Mononuclear cell (primary cell): ENCODE results near the gene MCF2L2. TPM values are rescaled to one million over a fixed set of nuclear protein-coding genes. Genes with fewer than 3 reads are reported as not detected.

Source experiments
- H3K27me3 ChIP-seq: 2 replicates; pipeline ENCODE4 v1.6.0; 2011; ENCODE audit warnings: low read length, control low read depth; ENCODE audit not compliant: insufficient read depth
- H3K4me1 ChIP-seq: 2 replicates; pipeline ENCODE4 v1.5.1; 2011; ENCODE audit warnings: mild to moderate bottlenecking, low read length, control low read depth; ENCODE audit not compliant: insufficient read depth
- H3K4me3 ChIP-seq: 2 replicates; pipeline ENCODE4 v1.5.1; 2011; ENCODE audit warnings: mild to moderate bottlenecking, low read length, moderate library complexity
- H3K9me3 ChIP-seq: 2 replicates; pipeline ENCODE4 v1.5.1; 2011; ENCODE audit warnings: low read depth, mild to moderate bottlenecking, control low read depth, low read length
- total RNA-seq: library from RNA; depleted of rRNA; stranded (reverse); fragments of >200 nt; gene quantifications from one replicate; pipeline ENCODE4 v1.2.3, GENCODE V29; 2012

MCF2L2 gene
- total RNA-seq, 1 donor = 2.9 TPM

GRCh38 chr3:183213415-183214276 lies 214.8 kb downstream of the MCF2L2 start:
- peaks cover 41% of the 10 kb centered on the region for H3K4me1 ChIP-seq
- no peaks in the 10 kb centered on the region for H3K9me3 ChIP-seq
- H3K27me3 ChIP-seq = no peaks in the 10 kb centered on the region
- H3K4me3 ChIP-seq = no peak overlapping the region

- Histone ChIP-seq H3K9me3 (no peaks in the 10 kb centered on the region), H3K4me3 (no peak overlapping the region), H3K27me3 (no peaks in the 10 kb centered on the region), H3K4me1 (peaks cover 35% of the 10 kb centered on the region)
Observed at GRCh38 chr3:183212565-183212964, 215.9 kb downstream of the MCF2L2 start.

GRCh38 chr3:183212096-183212495 lies 216.3 kb downstream of the MCF2L2 start:
- H3K4me3 ChIP-seq = no peak overlapping the region
- no peaks in the 10 kb centered on the region for H3K27me3 ChIP-seq
- peaks cover 37% of the 10 kb centered on the region for H3K4me1 ChIP-seq
- H3K9me3 ChIP-seq = no peaks in the 10 kb centered on the region

GRCh38 chr3:183211352-183211751 lies 217.1 kb downstream of the MCF2L2 start:
- Histone ChIP-seq H3K9me3 (no peaks in the 10 kb centered on the region), H3K4me1 (peaks cover 38% of the 10 kb centered on the region), H3K27me3 (no peaks in the 10 kb centered on the region), H3K4me3 (no peak overlapping the region)

GRCh38 chr3:183210862-183211341 lies 217.5 kb downstream of the MCF2L2 start:
- Histone ChIP-seq H3K4me1 (peaks cover 38% of the 10 kb centered on the region), H3K27me3 (no peaks in the 10 kb centered on the region), H3K9me3 (no peaks in the 10 kb centered on the region), H3K4me3 (no peak overlapping the region)

GRCh38 chr3:183210341-183210740 lies 218.1 kb downstream of the MCF2L2 start:
- Histone ChIP-seq H3K9me3 (no peaks in the 10 kb centered on the region), H3K4me1 (peaks cover 38% of the 10 kb centered on the region), H3K27me3 (no peaks in the 10 kb centered on the region), H3K4me3 (no peak overlapping the region)

GRCh38 chr3:183208800-183209199 lies 219.6 kb downstream of the MCF2L2 start:
- Histone ChIP-seq H3K9me3 (peaks cover 3% of the 10 kb centered on the region), H3K4me1 (peaks cover 35% of the 10 kb centered on the region), H3K27me3 (no peaks in the 10 kb centered on the region), H3K4me3 (no peak overlapping the region)

- peaks cover 6% of the 10 kb centered on the region for H3K9me3 ChIP-seq
- H3K27me3 ChIP-seq = no peaks in the 10 kb centered on the region
- peaks cover 35% of the 10 kb centered on the region for H3K4me1 ChIP-seq
- no peak overlapping the region for H3K4me3 ChIP-seq
Observed at GRCh38 chr3:183208260-183208659, 220.2 kb downstream of the MCF2L2 start.

- H3K27me3 ChIP-seq = no peaks in the 10 kb centered on the region
- H3K4me1 ChIP-seq = peaks cover 8% of the 10 kb centered on the region
- H3K9me3 ChIP-seq = peaks cover 6% of the 10 kb centered on the region
- no peak overlapping the region for H3K4me3 ChIP-seq
Observed at GRCh38 chr3:183203670-183204069, 224.7 kb downstream of the MCF2L2 start.

GRCh38 chr3:183202004-183202722 lies 226.3 kb downstream of the MCF2L2 start:
- H3K9me3 ChIP-seq = peaks cover 6% of the 10 kb centered on the region
- H3K27me3 ChIP-seq = no peaks in the 10 kb centered on the region
- peaks cover 7% of the 10 kb centered on the region for H3K4me1 ChIP-seq
- no peak overlapping the region for H3K4me3 ChIP-seq

- H3K4me1 ChIP-seq = peaks cover 5% of the 10 kb centered on the region
- H3K27me3 ChIP-seq = no peaks in the 10 kb centered on the region
- no peak overlapping the region for H3K4me3 ChIP-seq
- peaks cover 5% of the 10 kb centered on the region for H3K9me3 ChIP-seq
Observed at GRCh38 chr3:183198939-183199338, 229.5 kb downstream of the MCF2L2 start.

GRCh38 chr3:183197734-183198133 lies 230.7 kb downstream of the MCF2L2 start:
- Histone ChIP-seq H3K4me3 (no peak overlapping the region), H3K27me3 (no peaks in the 10 kb centered on the region), H3K4me1 (peaks cover 5% of the 10 kb centered on the region), H3K9me3 (no peaks in the 10 kb centered on the region)

GRCh38 chr3:183195266-183195665 lies 233.2 kb downstream of the MCF2L2 start:
- no peaks in the 10 kb centered on the region for H3K27me3 ChIP-seq
- no peaks in the 10 kb centered on the region for H3K4me1 ChIP-seq
- H3K4me3 ChIP-seq = no peak overlapping the region
- H3K9me3 ChIP-seq = no peaks in the 10 kb centered on the region

- H3K27me3 ChIP-seq = no peaks in the 10 kb centered on the region
- H3K4me3 ChIP-seq = no peak overlapping the region
- H3K4me1 ChIP-seq = no peaks in the 10 kb centered on the region
Observed at GRCh38 chr3:183193762-183194689, 234.4 kb downstream of the MCF2L2 start.

More at GRCh38 chr3:183193762-183194689, 234.4 kb downstream of the MCF2L2 start:
- H3K9me3 ChIP-seq = no peaks in the 10 kb centered on the region
